Activated naive CD4-positive, alpha-beta T cell treated with anti-CD3 and anti-CD28 coated beads for 36 hours (primary cell): ENCODE data around the gene TRAK2. TPM values are rescaled to one million over a fixed set of nuclear protein-coding genes. Genes with fewer than 3 reads are reported as not detected.
A peak's percentile ranks its signal among the peaks of the same experiment; 100 is the strongest.

Experiments
- CTCF ChIA-PET: fragments of 350-600 bp; sonication (Branson Sonifier 250); formaldehyde crosslinking; loops from one replicate; lab custom pipeline; 2021; ENCODE audit warnings: antibody characterized with exemption; lab: Charles Lee
- DNase-seq: peaks from one replicate; pipeline ENCODE4 v3.0.0-alpha.2; 2020
- H3K27ac Mint-ChIP-seq: one replicate; pipeline ENCODE4 v1.8.0; 2021; ENCODE audit warnings: mild to moderate bottlenecking, mixed read lengths
- H3K27me3 Mint-ChIP-seq: one replicate; pipeline ENCODE4 v1.8.0; 2021; ENCODE audit warnings: low read depth, mixed read lengths
- H3K36me3 Mint-ChIP-seq: one replicate; pipeline ENCODE4 v1.8.0; 2021; ENCODE audit warnings: low read depth, mixed read lengths
- H3K4me1 Mint-ChIP-seq: one replicate; pipeline ENCODE4 v1.8.0; 2021; ENCODE audit warnings: low read depth, mixed read lengths
- H3K4me3 Mint-ChIP-seq: one replicate; pipeline ENCODE4 v1.8.0; 2021; ENCODE audit warnings: mild to moderate bottlenecking, moderate library complexity, mixed read lengths
- H3K9me3 Mint-ChIP-seq: one replicate; pipeline ENCODE4 v1.8.0; 2021; ENCODE audit warnings: mixed read lengths
- intact Hi-C: fragments of 100-400 bp; cut with micrococcal nuclease; formaldehyde crosslinking; loops from one replicate; pipeline ENCODE4 v1.15.1; 2023
- total RNA-seq, 2 experiments: library from RNA; stranded (reverse); gene quantifications; one replicate each; pipeline ENCODE4 v1.2.3, GENCODE V29; 2021

Gene TRAK2
- total RNA-seq, 2 experiments from 2014 or later = 10.4 TPM

- no peaks in the 10 kb centered on the region for H3K9me3 Mint-ChIP-seq
- no peak overlapping the region for H3K27ac Mint-ChIP-seq
- H3K4me1 Mint-ChIP-seq = peaks cover 4% of the 10 kb centered on the region
- DNase-seq = no peak
- no peak overlapping the region for H3K4me3 Mint-ChIP-seq
- intact Hi-C loops = no loop called here
- peaks cover 32% of the 10 kb centered on the region for H3K36me3 Mint-ChIP-seq
- H3K27me3 Mint-ChIP-seq = no peaks in the 10 kb centered on the region
- CTCF ChIA-PET = interaction anchor here (1.2 kb wide), 1 partner anchor 14 kb away, joined by 4 read pairs; no protein-coding TSS in a partner anchor
Observed at GRCh38 chr2:201466050-201466675, 14.9 kb upstream of the TRAK2 start.

GRCh38 chr2:201465524-201465971 lies 14.3 kb upstream of the TRAK2 start:
- CTCF ChIA-PET = no interaction called here
- Mint-ChIP-seq H3K4me1 (peaks cover 4% of the 10 kb centered on the region), H3K27me3 (no peaks in the 10 kb centered on the region)

GRCh38 chr2:201464547-201464946 lies 13.3 kb upstream of the TRAK2 start:
- Mint-ChIP-seq H3K4me1 (peaks cover 4% of the 10 kb centered on the region), H3K36me3 (peaks cover 34% of the 10 kb centered on the region)
- intact Hi-C loops = no loop called here

More at GRCh38 chr2:201465524-201465971, 14.3 kb upstream of the TRAK2 start:
- Mint-ChIP-seq H3K36me3 (peaks cover 30% of the 10 kb centered on the region), H3K9me3 (no peaks in the 10 kb centered on the region), H3K4me3 (no peak overlapping the region), H3K27ac (no peak overlapping the region)
- intact Hi-C loops = no loop called here
- DNase-seq = no peak

GRCh38 chr2:201460532-201460931 lies 9.3 kb upstream of the TRAK2 start:
- CTCF ChIA-PET = interaction anchor here (1.5 kb wide), 1 partner anchor 8 kb away, joined by 4 read pairs; no protein-coding TSS in a partner anchor
- Mint-ChIP-seq H3K9me3 (no peaks in the 10 kb centered on the region), H3K27ac (no peak overlapping the region), H3K4me3 (no peak overlapping the region), H3K36me3 (peaks cover 33% of the 10 kb centered on the region), H3K27me3 (no peaks in the 10 kb centered on the region), H3K4me1 (no peaks in the 10 kb centered on the region)
- DNase-seq = no peak
- intact Hi-C loops = no loop called here

More at GRCh38 chr2:201464547-201464946, 13.3 kb upstream of the TRAK2 start:
- Mint-ChIP-seq H3K27ac (no peak overlapping the region), H3K9me3 (no peaks in the 10 kb centered on the region), H3K4me3 (no peak overlapping the region), H3K27me3 (no peaks in the 10 kb centered on the region)
- DNase-seq = no peak
- CTCF ChIA-PET = interaction anchor here (0.6 to 1.0 kb wide), 2 partner anchors 10 to 78 kb away, joined by 3 to 4 read pairs; no protein-coding TSS in a partner anchor

- peaks cover 1% of the 10 kb centered on the region for H3K4me1 Mint-ChIP-seq
- DNase-seq = no peak
- H3K27ac Mint-ChIP-seq = no peak overlapping the region
Observed at GRCh38 chr2:201458381-201458780, 7.1 kb upstream of the TRAK2 start.

GRCh38 chr2:201452922-201453643 lies 1.8 kb upstream of the TRAK2 start:
- Mint-ChIP-seq H3K27ac (no peak overlapping the region), H3K36me3 (peaks cover 2% of the 10 kb centered on the region), H3K4me3 (peak overlapping the region; percentile 78), H3K9me3 (no peaks in the 10 kb centered on the region), H3K27me3 (no peaks in the 10 kb centered on the region), H3K4me1 (peaks cover 36% of the 10 kb centered on the region)
- intact Hi-C loops = loop anchor here (5.0 kb wide), 5 partner anchors 271 to 814 kb away; partner anchors contain the start of genes BZW1, CASP10, FZD7 and HYCC2
- CTCF ChIA-PET = interaction anchor here (1.2 to 1.9 kb wide), 4 partner anchors 8 to 89 kb away, joined by 3 to 4 read pairs (median 4); no protein-coding TSS in a partner anchor
- DNase-seq = no peak

More at GRCh38 chr2:201458381-201458780, 7.1 kb upstream of the TRAK2 start:
- H3K36me3 Mint-ChIP-seq = peaks cover 23% of the 10 kb centered on the region
- no peak overlapping the region for H3K4me3 Mint-ChIP-seq
- CTCF ChIA-PET = no interaction called here
- no peaks in the 10 kb centered on the region for H3K27me3 Mint-ChIP-seq
- intact Hi-C loops = no loop called here
- no peaks in the 10 kb centered on the region for H3K9me3 Mint-ChIP-seq

- Mint-ChIP-seq H3K4me3 (peak overlapping the region; percentile 95), H3K9me3 (no peaks in the 10 kb centered on the region), H3K27ac (peak overlapping the region; percentile 60), H3K27me3 (no peaks in the 10 kb centered on the region), H3K4me1 (peaks cover 44% of the 10 kb centered on the region), H3K36me3 (peaks cover 5% of the 10 kb centered on the region)
- peak; percentile 21 for DNase-seq
- CTCF ChIA-PET = interaction anchor here (1.2 to 1.9 kb wide), 5 partner anchors 9 to 89 kb away, joined by 3 to 4 read pairs (median 4); no protein-coding TSS in a partner anchor
- intact Hi-C loops = loop anchor here (5.0 kb wide), 5 partner anchors 270 to 815 kb away; partner anchors contain the start of genes BZW1, CASP10, FZD7 and HYCC2
Observed at GRCh38 chr2:201452058-201452921, 1.0 kb upstream of the TRAK2 start.

- Mint-ChIP-seq H3K36me3 (peaks cover 5% of the 10 kb centered on the region), H3K27ac (peak overlapping the region; percentile 94), H3K4me3 (peak overlapping the region; percentile 95), H3K9me3 (no peaks in the 10 kb centered on the region), H3K27me3 (no peaks in the 10 kb centered on the region), H3K4me1 (peaks cover 56% of the 10 kb centered on the region)
- intact Hi-C loops = loop anchor here (1.0 to 5.0 kb wide), 13 partner anchors 31 to 926 kb away; partner anchors contain the start of genes BMPR2, BZW1, CASP10 and FZD7
- CTCF ChIA-PET = interaction anchor here (0.6 to 1.9 kb wide), 8 partner anchors 11 to 307 kb away, joined by 3 to 4 read pairs (median 4); no protein-coding TSS in a partner anchor
- no peak for DNase-seq
Observed at GRCh38 chr2:201450954-201451291, 335 bp downstream of the TRAK2 start.

- CTCF ChIA-PET = interaction anchor here (0.7 to 1.7 kb wide), 3 partner anchors 14 to 40 kb away, joined by 3 to 4 read pairs (median 3); no protein-coding TSS in a partner anchor
- Mint-ChIP-seq H3K4me1 (peaks cover 64% of the 10 kb centered on the region), H3K27ac (peak overlapping the region; percentile 93), H3K27me3 (no peaks in the 10 kb centered on the region), H3K36me3 (peaks cover 5% of the 10 kb centered on the region), H3K9me3 (no peaks in the 10 kb centered on the region), H3K4me3 (peak overlapping the region; percentile 50)
- intact Hi-C loops = loop anchor here (1.0 kb wide), 3 partner anchors 16 to 188 kb away; partner anchors contain the start of gene CASP8
- DNase-seq = peak; percentile 56
Observed at GRCh38 chr2:201448701-201449100, 2.6 kb downstream of the TRAK2 start.

- CTCF ChIA-PET = interaction anchor here (0.9 to 1.7 kb wide), 2 partner anchors 13 to 34 kb away, joined by 3 to 4 read pairs; no protein-coding TSS in a partner anchor
- intact Hi-C loops = loop anchor here (1.0 kb wide), 3 partner anchors 16 to 188 kb away; partner anchors contain the start of gene CASP8
- peak overlapping the region; percentile 93 for H3K27ac Mint-ChIP-seq
- H3K27me3 Mint-ChIP-seq = no peaks in the 10 kb centered on the region
- peak; percentile 48 for DNase-seq
- no peaks in the 10 kb centered on the region for H3K9me3 Mint-ChIP-seq
- peaks cover 61% of the 10 kb centered on the region for H3K4me1 Mint-ChIP-seq
- peak overlapping the region; percentile 60 for H3K4me3 Mint-ChIP-seq
- peaks cover 5% of the 10 kb centered on the region for H3K36me3 Mint-ChIP-seq
Observed at GRCh38 chr2:201448061-201448460, 3.2 kb downstream of the TRAK2 start.

GRCh38 chr2:201447086-201447485 lies 4.2 kb downstream of the TRAK2 start:
- no peaks in the 10 kb centered on the region for H3K27me3 Mint-ChIP-seq

More at GRCh38 chr2:201447086-201447485, 4.2 kb downstream of the TRAK2 start:
- Mint-ChIP-seq H3K4me3 (peak overlapping the region; percentile 23), H3K27ac (peak overlapping the region; percentile 93), H3K4me1 (peaks cover 55% of the 10 kb centered on the region), H3K9me3 (no peaks in the 10 kb centered on the region), H3K36me3 (peaks cover 5% of the 10 kb centered on the region)
- CTCF ChIA-PET = interaction anchor here (0.7 to 1.9 kb wide), 5 partner anchors 12 to 745 kb away, joined by 3 to 5 read pairs (median 3); no protein-coding TSS in a partner anchor
- intact Hi-C loops = no loop called here
- DNase-seq = no peak
